H1 (cell line): ENCODE data around the gene MBD5. TPM values are rescaled to one million over a fixed set of nuclear protein-coding genes. Genes with fewer than 3 reads are reported as not detected.

Experiments used
- CTCF ChIA-PET: fragments of 300-600 bp; sonication (Branson Sonifier 250); formaldehyde crosslinking; loops from one replicate; lab custom pipeline; 2021; ENCODE audit not compliant: partially characterized antibody; lab: Charles Lee
- POLR2A ChIA-PET: fragments of 300-600 bp; sonication (Branson Sonifier 250); formaldehyde crosslinking; loops from one replicate; lab custom pipeline; 2021; ENCODE audit warnings: inconsistent platforms; ENCODE audit not compliant: partially characterized antibody; lab: Charles Lee
- DNase-seq, 2 experiments: peaks; one replicate each; pipeline versions ENCODE4 v3.0.0 to v3.0.0-alpha.2; 2010 to 2022; ENCODE audit warnings: low spot score in 2 of 2, low read depth in 1 of 2, mixed read lengths in 1 of 2
- FAIRE-seq: peaks from 2 replicates; lab custom pipeline; 2011; peaks lifted over from hg19 to GRCh38; lab: Jason Lieb, UNC
- H2AFZ ChIP-seq: 2 replicates; pipeline ENCODE4 v1.8.1; 2012; ENCODE audit warnings: low read length, inconsistent platforms
- H2AK5ac ChIP-seq: 2 replicates; pipeline ENCODE4 v1.6.1; 2013; ENCODE audit warnings: low read depth, low read length
- H2BK120ac ChIP-seq: replicated peaks from 2 replicates; pipeline ENCODE3; 2013; ENCODE audit warnings: low read depth, low read length, inconsistent platforms
- H2BK12ac ChIP-seq: 2 replicates; pipeline ENCODE4 v1.6.1; 2013; ENCODE audit warnings: low read depth, low read length
- H2BK15ac ChIP-seq: 2 replicates; pipeline ENCODE4 v1.6.1; 2013; ENCODE audit warnings: low read length
- H2BK20ac ChIP-seq: 2 replicates; pipeline ENCODE4 v1.6.1; 2013; ENCODE audit warnings: low read length
- H2BK5ac ChIP-seq: 2 replicates; pipeline ENCODE4 v1.6.1; 2013; ENCODE audit warnings: low read depth, low read length
- H3K14ac ChIP-seq: 2 replicates; pipeline ENCODE4 v1.6.1; 2013; ENCODE audit warnings: inconsistent platforms; ENCODE audit not compliant: insufficient read length
- H3K18ac ChIP-seq: 2 replicates; pipeline ENCODE4 v1.6.1; 2013; ENCODE audit warnings: low read length; ENCODE audit errors: extremely low read depth
- H3K23ac ChIP-seq: 2 replicates; pipeline ENCODE4 v1.6.1; 2013; ENCODE audit warnings: inconsistent platforms; ENCODE audit not compliant: insufficient read length
- H3K23me2 ChIP-seq: 2 replicates; pipeline ENCODE4 v1.6.1; 2013; ENCODE audit warnings: low read depth, low read length
- H3K27ac ChIP-seq: 2 replicates; pipeline ENCODE4 v1.6.1; 2011; ENCODE audit warnings: low read depth, low read length, inconsistent platforms
- H3K27me3 ChIP-seq, 4 experiments: replicated peaks in 1 of 4; 1 replicate in 1 of 4; 2 replicates in 3 of 4; pipeline versions ENCODE4 v1.6.1 to v1.8.1; 2011 to 2013; ENCODE audit warnings: low read length in 3 of 4, mild to moderate bottlenecking in 3 of 4, inconsistent platforms in 2 of 4, mixed read lengths in 2 of 4, moderate library complexity in 1 of 4; ENCODE audit not compliant: control insufficient read depth in 3 of 4, insufficient read depth in 3 of 4; ENCODE audit errors: extremely low read depth in 1 of 4
- H3K36me3 ChIP-seq, 4 experiments: 2 replicates each; pipeline versions ENCODE4 v1.6.1 to v1.8.1; 2011 to 2013; ENCODE audit warnings: mild to moderate bottlenecking in 4 of 4, low read length in 3 of 4, moderate library complexity in 2 of 4, control low read depth in 1 of 4, inconsistent platforms in 1 of 4; ENCODE audit not compliant: insufficient read depth in 4 of 4, control insufficient read depth in 2 of 4
- H3K4ac ChIP-seq: replicated peaks from 2 replicates; pipeline ENCODE3; 2013; ENCODE audit warnings: low read length, low read depth, mixed read lengths, inconsistent platforms; ENCODE audit not compliant: insufficient read length
- H3K4me1 ChIP-seq, 4 experiments: replicated peaks in 1 of 4; 1 replicate in 1 of 4; 2 replicates in 3 of 4; pipeline versions ENCODE4 v1.6.1 to v1.8.1; 2011 to 2013; ENCODE audit warnings: low read length in 3 of 4, inconsistent platforms in 2 of 4, mixed read lengths in 1 of 4; ENCODE audit not compliant: insufficient read depth in 4 of 4, control insufficient read depth in 3 of 4
- H3K4me2 ChIP-seq, 2 experiments: 2 replicates each; pipeline versions ENCODE4 v1.6.1 to v1.8.1; 2011 to 2013; ENCODE audit warnings: low read depth in 2 of 2, low read length in 2 of 2, control low read depth in 1 of 2, inconsistent platforms in 1 of 2, mild to moderate bottlenecking in 1 of 2; ENCODE audit not compliant: insufficient read depth in 1 of 2
- H3K4me3 ChIP-seq, 4 experiments: fragments of 200-600, 300-600 bp in 1 of 4; sonication (generic), shearing (Covaris generic), sonication (Bioruptor Twin) in 1 of 4; 2 replicates each; pipeline versions ENCODE4 v1.5.1 to v1.8.1; 2011 to 2016; ENCODE audit warnings: low read length in 4 of 4, low read depth in 3 of 4, control low read depth in 2 of 4, inconsistent platforms in 2 of 4, mild to moderate bottlenecking in 2 of 4, mixed read lengths in 1 of 4, moderate library complexity in 1 of 4; ENCODE audit not compliant: insufficient read depth in 2 of 4; ENCODE audit errors: extremely low read depth in 1 of 4
- H3K56ac ChIP-seq: replicated peaks from 2 replicates; pipeline ENCODE3; 2013; ENCODE audit warnings: low read depth, mild to moderate bottlenecking, mixed read lengths, low read length, inconsistent platforms; ENCODE audit not compliant: insufficient read length
- H3K79me1 ChIP-seq: 2 replicates; pipeline ENCODE4 v1.6.1; 2013; ENCODE audit warnings: low read depth, low read length, control low read depth
- H3K79me2 ChIP-seq, 2 experiments: 2 replicates each; pipeline versions ENCODE4 v1.6.1 to v1.8.1; 2012 to 2013; ENCODE audit warnings: low read length in 2 of 2, mild to moderate bottlenecking in 2 of 2, inconsistent platforms in 1 of 2; ENCODE audit not compliant: insufficient read depth in 2 of 2, control insufficient read depth in 1 of 2
- H3K9ac ChIP-seq, 4 experiments: replicated peaks in 1 of 4; 1 replicate in 1 of 4; 2 replicates in 3 of 4; pipeline versions ENCODE4 v1.6.1 to v1.8.1; 2011 to 2013; ENCODE audit warnings: low read depth in 3 of 4, low read length in 3 of 4, control low read depth in 2 of 4, mild to moderate bottlenecking in 2 of 4, moderate library complexity in 2 of 4, inconsistent platforms in 1 of 4; ENCODE audit errors: extremely low read depth in 1 of 4
- H3K9me3 ChIP-seq, 2 experiments: 2 replicates each; pipeline versions ENCODE4 v1.6.1 to v1.8.1; 2012 to 2013; ENCODE audit warnings: mild to moderate bottlenecking in 2 of 2, moderate library complexity in 2 of 2, control low read depth in 1 of 2, inconsistent platforms in 1 of 2, low read depth in 1 of 2, low read length in 1 of 2, mixed read lengths in 1 of 2; ENCODE audit not compliant: insufficient read depth in 2 of 2
- H4K20me1 ChIP-seq, 2 experiments: replicated peaks in 1 of 2; 2 replicates each; pipeline versions ENCODE3 to v1.8.1; 2011 to 2013; ENCODE audit warnings: inconsistent platforms in 2 of 2, low read length in 2 of 2, mild to moderate bottlenecking in 1 of 2; ENCODE audit not compliant: insufficient read depth in 2 of 2, control insufficient read depth in 1 of 2
- H4K5ac ChIP-seq: 2 replicates; pipeline ENCODE4 v1.6.1; 2013; ENCODE audit warnings: low read length, low read depth, mixed read lengths, inconsistent platforms; ENCODE audit not compliant: insufficient read length
- H4K8ac ChIP-seq: 2 replicates; pipeline ENCODE4 v1.8.0; 2013; ENCODE audit warnings: mild to moderate bottlenecking, moderate library complexity, low read length, inconsistent platforms; ENCODE audit not compliant: insufficient read depth; ENCODE audit errors: extremely low read depth
- H4K91ac ChIP-seq: replicated peaks from 2 replicates; pipeline ENCODE3; 2013; ENCODE audit warnings: low read length, mixed read lengths, inconsistent platforms; ENCODE audit not compliant: insufficient read length
- ATF2 ChIP-seq: IDR thresholded peaks from 2 replicates; pipeline ENCODE4 v1.6.1; 2012; ENCODE audit warnings: low read length, inconsistent platforms
- EP300 ChIP-seq, 2 experiments: IDR thresholded peaks; 1 replicate in 1 of 2; 2 replicates in 1 of 2; pipeline ENCODE4 v1.6.1; 2011 to 2012; ENCODE audit warnings: low read depth in 2 of 2, low read length in 2 of 2, mild to moderate bottlenecking in 2 of 2, borderline replicate concordance in 1 of 2, inconsistent platforms in 1 of 2, moderate library complexity in 1 of 2
- JUND ChIP-seq: IDR thresholded peaks from 2 replicates; pipeline ENCODE4 v1.6.1; 2011; ENCODE audit warnings: mild to moderate bottlenecking, improper control_type of control experiment, low read length
- POLR2A ChIP-seq, 2 experiments: IDR thresholded peaks; 1 replicate in 1 of 2; 2 replicates in 1 of 2; pipeline ENCODE4 v1.6.1; 2011; ENCODE audit warnings: low read depth in 2 of 2, low read length in 2 of 2, mild to moderate bottlenecking in 2 of 2; ENCODE audit errors: control extremely low read depth in 1 of 2
- RXRA ChIP-seq: IDR thresholded peaks from 2 replicates; pipeline ENCODE4 v1.6.1; 2011; ENCODE audit warnings: low read depth, mild to moderate bottlenecking, low read length, moderate library complexity; ENCODE audit not compliant: insufficient read depth
- SP1 ChIP-seq: IDR thresholded peaks from 2 replicates; pipeline ENCODE4 v1.6.1; 2011; ENCODE audit warnings: low read depth, low read length
- YY1 ChIP-seq: IDR thresholded peaks from 2 replicates; pipeline ENCODE4 v1.6.1; 2011; ENCODE audit warnings: low read depth, mild to moderate bottlenecking, low read length
- WGBS, 2 experiments: shearing (Covaris generic) in 1 of 2; methylation state at CpG; one replicate each; pipeline versions ENCODE4 v1.1.6 to v1.1.7; 2013 to 2015; ENCODE audit warnings: low lambda C conversion rate in 2 of 2, mixed read lengths in 2 of 2, inconsistent platforms in 1 of 2, low coverage in 1 of 2, missing lambda C conversion rate in 1 of 2; ENCODE audit not compliant: insufficient replicate concordance in 2 of 2, insufficient coverage in 1 of 2, insufficient read length in 1 of 2; ENCODE audit errors: extremely low coverage in 1 of 2, missing lambda C conversion rate in 1 of 2; 5-methylcytosine and 5-hydroxymethylcytosine counted together
- polyA plus RNA-seq, 7 experiments: library from polyadenylated mRNA; depleted of rRNA in 3 of 7; stranded (reverse) in 5 of 7; unstranded in 2 of 7; fragments of >200 nt in 5 of 7; fragments of 200-250 nt in 2 of 7; gene quantifications; 1 replicate in 5 of 7; 2 replicates in 1 of 7; 4 replicates in 1 of 7; pipeline versions ENCODE4 v1.2.1 to v1.2.3, GENCODE V29; 2011 to 2013; ENCODE audit warnings: missing spikeins in 2 of 7, mixed read lengths in 2 of 7
- total RNA-seq: library from RNA; stranded (reverse); fragmentation: NEBNext Ultra II Directional; extraction: Animal tissue kit (Norgen Biotek cat#: 25700); gene quantifications from 2 replicates; pipeline ENCODE4 v1.2.1, GENCODE V29; 2021

Gene MBD5
- total and polyA plus RNA-seq, 2 of the 8 experiments (the other 6 are each of a cell fraction or from before 2014, with no cell fraction given): 9.7 to 29.4 TPM

DNA sequence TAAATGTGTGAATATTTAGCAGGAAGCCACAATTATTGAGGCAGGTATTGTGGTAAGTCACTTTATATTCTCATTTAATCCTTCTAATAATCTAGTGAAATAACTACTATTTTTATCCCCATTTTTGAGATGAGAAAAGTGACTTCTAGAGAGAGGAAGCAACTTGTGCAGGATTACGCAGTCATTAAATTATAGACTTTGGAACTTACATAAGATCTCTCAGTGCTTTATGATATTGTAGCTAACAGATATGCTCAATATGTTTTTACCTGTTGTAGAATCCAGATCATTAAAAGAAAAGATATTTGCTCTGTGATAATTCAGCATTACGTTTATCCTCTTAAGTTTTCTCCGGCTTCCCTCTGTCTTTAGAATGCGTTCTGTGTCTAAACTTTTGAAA is 50.5 kb downstream of the MBD5 start:
- no peaks in the 10 kb centered on the region for H3K27me3 ChIP-seq
- TF ChIP-seq RXRA (no peak), YY1 (no peak), SP1 (no peak), POLR2A (IDR thresholded peaks at IDR 0.05; ENCODE audit: control extremely low read depth in 1 of 2, low read depth in 2 of 2, low read length in 2 of 2) (no peak), ATF2 (no peak), JUND (no peak), EP300 (IDR thresholded peaks at IDR 0.05; ENCODE audit: borderline replicate concordance in 1 of 2, low read depth in 2 of 2, low read length in 2 of 2) (no peak)
- TF ChIP-seq, all 59 proteins: peak for 0
- FAIRE-seq: no peak
- Histone ChIP-seq H4K20me1 (peaks cover 0 to 2% of the 10 kb centered on the region in 2 experiments), H2BK5ac (no peak overlapping the region), H3K36me3 (no peaks in the 10 kb centered on the region), H3K14ac (no peak overlapping the region), H2AFZ (no peak overlapping the region), H2AK5ac (no peak overlapping the region), H2BK12ac (no peak overlapping the region), H3K18ac (no peak overlapping the region), H3K56ac (no peak overlapping the region), H4K5ac (no peak overlapping the region), H3K4me2 (no peak overlapping the region), H3K23ac (no peak overlapping the region), H3K9ac (no peak overlapping the region), H3K79me2 (no peaks in the 10 kb centered on the region), H4K8ac (no peak overlapping the region), H2BK15ac (no peak overlapping the region), H4K91ac (no peak overlapping the region), H3K4me1 (no peaks in the 10 kb centered on the region; a peak in 1 of 7 replicates), H3K79me1 (no peaks in the 10 kb centered on the region), H2BK120ac (no peak overlapping the region), H3K23me2 (no peaks in the 10 kb centered on the region), H3K9me3 (no peaks in the 10 kb centered on the region), H3K27ac (no peak overlapping the region), H3K4me3 (no peak overlapping the region), H2BK20ac (no peak overlapping the region), H3K4ac (no peak overlapping the region)
- DNase-seq: no peak
- POLR2A ChIA-PET: no interaction called here
- CTCF ChIA-PET: no interaction called here
- 89% methylated on average over 4 of the region's 4 CpGs; no CpG with 5 or more reads in 1 of the 2 experiments for WGBS, 2 experiments
